ENCODE measurements around the gene MYL1. TPM values are rescaled to one million over a fixed set of nuclear protein-coding genes. Genes with fewer than 3 reads are reported as not detected.

MYL1 gene
- total and polyA plus RNA-seq, 2 experiments from 2014 or later, result not detected

DNA sequence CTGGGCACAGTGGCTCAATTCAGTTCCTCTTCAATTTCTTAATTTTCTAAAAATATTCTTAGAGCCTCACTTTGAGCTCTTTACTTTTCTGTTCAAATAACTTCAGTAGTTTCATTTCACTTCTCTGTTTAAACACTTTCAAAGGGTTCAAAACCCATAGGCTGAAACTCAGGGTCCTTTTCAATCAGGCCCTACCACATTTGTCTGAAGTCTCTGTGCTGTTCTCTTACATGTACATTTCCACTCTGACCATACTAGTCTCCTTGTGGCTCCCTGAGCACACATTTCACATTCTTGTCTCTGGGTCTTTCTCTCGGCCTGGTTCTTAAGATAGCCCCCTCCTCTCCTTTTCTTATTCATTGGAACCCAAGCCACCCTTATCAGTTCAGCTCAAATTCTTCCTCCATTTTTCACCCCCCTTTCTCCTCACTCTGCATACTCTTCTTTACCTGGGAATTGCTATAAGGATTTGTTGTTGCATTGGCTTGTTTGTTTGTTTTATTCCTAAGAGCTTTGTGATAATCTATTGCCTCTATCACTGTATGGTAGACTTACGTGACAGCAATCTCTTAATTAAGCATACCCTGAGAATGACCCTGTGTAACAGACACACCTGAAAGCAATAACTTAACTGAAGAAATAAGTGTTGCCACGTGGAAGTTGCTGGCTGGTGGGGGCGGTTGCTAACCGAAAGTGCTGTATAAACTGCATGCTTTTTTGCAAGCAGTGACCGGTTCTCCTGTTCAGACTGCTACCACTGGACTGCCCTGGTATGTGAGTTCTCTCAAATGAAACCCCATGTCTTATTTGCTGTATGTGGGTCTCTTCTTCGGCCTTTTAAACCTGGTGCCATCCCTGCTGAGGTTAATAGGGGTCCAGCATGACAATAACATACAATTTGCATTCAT lies 62.0 kb downstream of the MYL1 start:
- Histone ChIP-seq H3K4me2 (ENCODE audit: unreplicated experiment) (no peak overlapping the region), H3F3A (ENCODE audit: insufficient read depth) (no peaks in the 10 kb centered on the region), H3K9ac (no peak overlapping the region), H3K4me3 (no peak overlapping the region), H3K27me3 (replicated peaks; ENCODE audit: insufficient read depth) (no peaks in the 10 kb centered on the region), H3K9me3 (ENCODE audit: low read depth) (no peaks in the 10 kb centered on the region), H3K27ac (no peak overlapping the region), H3K36me3 (ENCODE audit: low read depth) (no peaks in the 10 kb centered on the region), H2AFZ (peak overlapping the region; percentile 13; the same call in 1 of the 2 replicates), H3K9me2 (ENCODE audit: insufficient read depth) (no peaks in the 10 kb centered on the region), H3K79me2 (ENCODE audit: insufficient read depth) (no peaks in the 10 kb centered on the region), H3K4me1 (ENCODE audit: insufficient read depth) (no peaks in the 10 kb centered on the region), H4K20me1 (ENCODE audit: insufficient read depth) (no peaks in the 10 kb centered on the region)
- TF ChIP-seq EZH2phosphoT487 (IDR thresholded peaks at IDR 0.05; ENCODE audit: insufficient read depth, low read depth) (no peak), EZH2 (IDR thresholded peaks at IDR 0.05; ENCODE audit: insufficient read depth, poor library complexity, severe bottlenecking) (no peak)
- WGBS, 2 experiments (ENCODE audit: low coverage in 1 of 2, low lambda C conversion rate in 2 of 2, missing lambda C conversion rate in 2 of 2), result 34 to 35% methylated on average over 7 of the region's 7 CpGs
- no peak for DNase-seq
- in situ Hi-C loops (cut with MboI), result no loop called here

DNA sequence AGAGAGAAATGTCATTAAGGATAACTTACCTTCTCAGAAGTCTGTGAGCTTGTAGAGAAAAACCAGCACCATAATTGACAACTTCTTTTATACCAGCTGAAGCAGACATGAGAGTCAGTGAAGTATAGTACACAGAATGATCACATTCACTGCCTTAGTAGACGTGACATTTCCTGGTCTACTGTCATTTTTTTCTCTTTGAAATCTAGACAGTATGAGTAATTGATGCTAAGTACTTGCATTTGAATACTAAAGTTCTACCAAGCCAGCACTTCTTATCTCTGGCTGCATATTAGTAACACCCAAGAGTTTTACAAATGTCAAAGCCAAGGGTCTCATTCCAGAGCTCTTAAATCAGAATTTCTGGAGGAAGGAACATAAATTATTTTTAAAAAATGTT lies 64.4 kb downstream of the MYL1 start:
- WGBS, 2 experiments (ENCODE audit: low coverage in 1 of 2, low lambda C conversion rate in 2 of 2, missing lambda C conversion rate in 2 of 2), result 0 to 5% methylated on average over 1 of the region's 1 CpG
- Histone ChIP-seq H3K4me2 (ENCODE audit: unreplicated experiment) (no peak overlapping the region), H3K27me3 (replicated peaks; ENCODE audit: insufficient read depth) (no peaks in the 10 kb centered on the region), H3K9me3 (ENCODE audit: low read depth) (no peaks in the 10 kb centered on the region), H3K9ac (no peak overlapping the region), H3K27ac (no peak overlapping the region), H3F3A (ENCODE audit: insufficient read depth) (no peaks in the 10 kb centered on the region), H3K4me1 (ENCODE audit: insufficient read depth) (no peaks in the 10 kb centered on the region), H3K9me2 (ENCODE audit: insufficient read depth) (no peaks in the 10 kb centered on the region), H4K20me1 (ENCODE audit: insufficient read depth) (no peaks in the 10 kb centered on the region), H3K36me3 (ENCODE audit: low read depth) (no peaks in the 10 kb centered on the region), H2AFZ (no peak overlapping the region), H3K4me3 (no peak overlapping the region), H3K79me2 (ENCODE audit: insufficient read depth) (no peaks in the 10 kb centered on the region)
- no peak for DNase-seq
- in situ Hi-C loops (cut with MboI), result no loop called here
- TF ChIP-seq EZH2 (IDR thresholded peaks at IDR 0.05; ENCODE audit: insufficient read depth, poor library complexity, severe bottlenecking), result no peak
- TF ChIP-seq EZH2phosphoT487 (IDR thresholded peaks at IDR 0.05; ENCODE audit: insufficient read depth, low read depth), result no peak

Small RNA genes within 50 kb of the gene (small RNA-seq; reads per million reads assigned to genes)
- not detected for gene RF00019 (ENCODE audit: low read depth, low replicate concordance)

Other genes starting within 250 kb of the MYL1 start
- 5.4 and 13.2 TPM in 2 replicates for gene KANSL1L, start 143.8 kb downstream of the MYL1 start, total RNA-seq (2014; rRNA removed; shearing (Covaris generic))
- 1.6 and 2.6 TPM in 2 replicates for gene KANSL1L, start 143.8 kb downstream of the MYL1 start, polyA plus RNA-seq (2016; fragmentation: Nextera tagmentation; extraction: Ambion mirVana)
- not detected in 2 replicates for gene ACADL, start 89.7 kb downstream of the MYL1 start, total RNA-seq (2014; rRNA removed; shearing (Covaris generic))
- not detected in 2 replicates for gene ACADL, start 89.7 kb downstream of the MYL1 start, polyA plus RNA-seq (2016; fragmentation: Nextera tagmentation; extraction: Ambion mirVana)
- 29.0 and 33.8 TPM in 2 replicates for gene LANCL1, start 161.6 kb upstream of the MYL1 start, total RNA-seq (2014; rRNA removed; shearing (Covaris generic))
- gene LANCL1, start 161.6 kb upstream of the MYL1 start, polyA plus RNA-seq (2016; fragmentation: Nextera tagmentation; extraction: Ambion mirVana), result 35.8 and 37.9 TPM in 2 replicates
- 2.0 and 4.9 TPM in 2 replicates for gene CPS1, start 241.4 kb upstream of the MYL1 start, total RNA-seq (2014; rRNA removed; shearing (Covaris generic))
- gene CPS1, start 241.4 kb upstream of the MYL1 start, polyA plus RNA-seq (2016; fragmentation: Nextera tagmentation; extraction: Ambion mirVana), result 1.8 and 2.1 TPM in 2 replicates